Sciatic nerve (tissue), 2 donors: ENCODE results near the gene SEPTIN12. TPM values are rescaled to one million over a fixed set of nuclear protein-coding genes. Genes with fewer than 3 reads are reported as not detected.

Experiments
- ATAC-seq: fragments of 200-7000 bp; cut with Tn5 transposase; one replicate; pipeline ENCODE4 v1.9.1; 2020; ENCODE audit warnings: mild to moderate bottlenecking, moderate library complexity
- DNase-seq: peaks from one replicate; pipeline ENCODE4 v3.0.0-alpha.2; 2020; ENCODE audit warnings: low spot score
- intact Hi-C: fragments of 100-400 bp; cut with DNase I; formaldehyde crosslinking; loops from one replicate; pipeline ENCODE4 v1.14.2; 2022
- total RNA-seq: library from RNA; stranded (reverse); fragmentation: NEBNext Ultra II Directional; extraction: Animal tissue kit (Norgen Biotek cat#: 25700); gene quantifications from one replicate; pipeline ENCODE4 v1.2.1, GENCODE V29; 2021
- donor health status: DM: no; HTN: no; CAD: no.
- donor health status: DM: no; HTN: no; CAD: no.

Gene SEPTIN12
- total RNA-seq, 1 donor from 2014 or later, result not detected

DNA sequence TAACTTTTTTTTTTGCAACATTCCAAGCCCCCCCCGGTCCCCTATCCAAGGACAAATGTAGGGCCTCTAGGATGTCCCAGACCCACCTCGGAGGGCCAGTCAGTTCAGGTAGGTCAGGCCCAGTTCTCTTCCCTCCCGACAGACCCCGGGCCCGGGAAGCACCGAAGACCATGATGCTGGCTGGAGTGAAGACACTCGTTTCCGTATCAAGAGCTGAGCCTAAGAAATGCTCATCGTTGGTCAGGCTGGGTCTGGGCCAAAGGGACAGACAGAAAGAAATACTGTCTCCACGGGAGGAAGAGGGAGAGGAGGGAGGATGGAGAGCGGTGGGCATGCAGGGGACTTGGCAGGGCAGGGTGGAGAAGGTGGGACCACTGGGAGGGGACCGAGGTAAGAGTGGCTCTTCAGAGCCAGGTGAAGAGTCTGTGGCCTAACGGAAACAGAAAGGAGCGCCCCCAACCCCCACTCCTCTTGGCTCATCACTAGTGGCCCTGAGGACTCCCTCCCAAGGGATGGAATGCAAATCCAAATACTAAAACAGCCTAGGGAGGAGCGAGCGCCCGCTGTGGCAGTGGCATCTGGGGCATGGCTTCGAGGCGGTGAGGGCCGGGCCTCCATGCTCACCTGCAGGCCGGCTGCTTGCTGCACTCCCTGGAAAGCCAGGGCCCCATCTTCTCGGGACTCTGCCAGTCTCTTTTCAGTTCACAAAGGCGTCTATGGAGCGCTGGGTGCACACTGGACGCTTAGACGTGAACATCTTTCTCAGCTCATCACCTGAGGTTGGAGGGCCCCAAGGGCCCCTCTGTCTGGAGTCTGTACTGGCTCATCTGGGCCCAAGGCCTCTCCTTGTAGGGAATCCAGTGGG lies 16.0 kb upstream of the SEPTIN12 start:
- ATAC-seq (no peak), DNase-seq (no peak)
- intact Hi-C loops, result no loop called here

DNA sequence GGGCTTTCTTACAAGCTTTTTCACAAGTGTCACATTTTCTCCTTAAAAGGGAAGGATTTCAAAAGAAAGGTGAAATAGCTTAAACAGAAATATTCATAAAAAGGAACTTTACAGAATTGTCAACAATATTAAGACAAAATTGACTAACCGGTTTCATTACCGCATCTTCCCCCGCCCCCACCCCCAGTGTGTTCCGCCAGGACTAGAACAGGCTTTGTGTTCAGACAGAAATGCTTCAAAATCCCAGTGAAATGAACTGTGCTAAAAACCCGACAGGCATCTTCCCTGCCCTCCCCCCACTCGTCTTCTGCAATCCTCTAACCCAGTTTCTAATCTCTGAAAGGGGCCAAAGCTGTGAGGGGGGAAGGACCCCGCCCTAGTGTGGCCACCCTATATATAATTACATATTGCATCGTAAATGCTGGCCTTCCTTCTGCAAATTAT lies 15.3 kb upstream of the SEPTIN12 start:
- ATAC-seq (no peak), DNase-seq (no peak)
- intact Hi-C loops, result no loop called here

DNA sequence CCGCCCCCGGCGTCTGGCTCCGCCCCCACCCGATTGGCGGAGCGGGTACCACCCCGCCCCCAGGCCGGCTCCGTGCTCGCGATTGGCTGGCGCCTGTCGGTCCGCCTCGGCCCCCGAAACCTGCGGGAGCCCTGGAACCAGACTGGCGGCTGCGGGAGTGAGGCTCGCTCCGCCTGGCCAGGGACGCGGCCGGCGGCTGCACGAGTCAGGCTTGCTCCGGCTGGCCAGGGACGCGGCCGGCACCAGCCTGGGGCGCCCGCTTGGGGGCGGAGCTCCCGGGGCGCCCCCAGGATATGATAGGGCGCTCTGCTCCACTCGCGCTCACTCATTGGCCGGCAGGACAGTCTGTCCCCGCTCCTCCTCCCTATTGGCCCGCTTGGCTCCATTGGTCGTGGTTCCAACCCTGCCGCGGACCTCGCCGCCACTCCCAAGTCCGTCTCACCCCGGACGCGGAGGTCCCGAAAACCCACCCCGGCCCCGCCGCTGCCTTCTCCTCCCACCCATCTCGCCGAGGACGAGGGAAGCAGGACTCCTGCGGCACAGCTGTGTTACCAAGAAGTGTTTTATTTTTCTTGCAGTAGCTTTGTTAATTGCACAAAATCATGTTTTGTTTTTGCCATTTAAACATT lies 14.6 kb upstream of the SEPTIN12 start:
- ATAC-seq (peak; percentile 97), DNase-seq (peak; percentile 95)
- intact Hi-C loops, result no loop called here

DNA sequence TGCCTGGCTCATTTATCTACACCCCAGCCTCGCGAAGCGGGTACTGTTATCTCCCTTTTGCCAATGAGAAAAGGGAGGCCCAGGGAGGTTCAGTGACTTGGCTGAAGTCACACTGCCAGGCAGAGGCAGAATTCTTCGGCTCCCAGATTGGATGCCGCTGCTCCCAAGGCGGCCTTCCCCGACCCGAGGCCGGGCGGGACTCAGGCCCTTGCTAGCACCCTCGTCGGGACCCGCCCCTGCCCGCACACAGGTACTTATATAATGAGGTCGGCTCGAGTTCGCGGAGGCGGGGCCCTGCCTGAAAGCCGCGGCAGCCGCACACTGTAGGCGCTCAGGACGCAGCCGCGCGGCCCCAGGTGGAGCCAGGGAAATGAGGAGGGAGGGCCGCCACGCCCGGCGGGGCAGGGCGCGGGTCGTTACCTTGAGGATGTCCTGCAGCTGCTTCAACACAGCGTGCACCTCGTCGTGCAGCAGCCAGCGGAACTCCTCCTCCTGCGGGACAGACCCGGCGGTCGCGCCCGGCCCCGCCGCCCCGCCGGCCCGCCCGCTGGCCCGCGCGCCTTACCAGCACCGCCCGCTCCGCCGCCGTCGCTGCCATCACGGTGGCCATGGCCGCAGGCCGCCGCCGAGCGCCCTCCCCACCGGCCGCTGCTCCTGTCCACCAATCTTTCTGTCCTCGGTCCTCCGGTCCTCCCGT lies 14.0 kb upstream of the SEPTIN12 start, which contains the start of gene ROGDI:
Gene ROGDI (minus strand): TSS at position 672 of the 697 bp plus-strand sequence. CDS start 62 bp downstream, at position 610.
- intact Hi-C loops, result no loop called here
- DNase-seq, result peak; percentile 80
- ATAC-seq, result peak; percentile 56

DNA sequence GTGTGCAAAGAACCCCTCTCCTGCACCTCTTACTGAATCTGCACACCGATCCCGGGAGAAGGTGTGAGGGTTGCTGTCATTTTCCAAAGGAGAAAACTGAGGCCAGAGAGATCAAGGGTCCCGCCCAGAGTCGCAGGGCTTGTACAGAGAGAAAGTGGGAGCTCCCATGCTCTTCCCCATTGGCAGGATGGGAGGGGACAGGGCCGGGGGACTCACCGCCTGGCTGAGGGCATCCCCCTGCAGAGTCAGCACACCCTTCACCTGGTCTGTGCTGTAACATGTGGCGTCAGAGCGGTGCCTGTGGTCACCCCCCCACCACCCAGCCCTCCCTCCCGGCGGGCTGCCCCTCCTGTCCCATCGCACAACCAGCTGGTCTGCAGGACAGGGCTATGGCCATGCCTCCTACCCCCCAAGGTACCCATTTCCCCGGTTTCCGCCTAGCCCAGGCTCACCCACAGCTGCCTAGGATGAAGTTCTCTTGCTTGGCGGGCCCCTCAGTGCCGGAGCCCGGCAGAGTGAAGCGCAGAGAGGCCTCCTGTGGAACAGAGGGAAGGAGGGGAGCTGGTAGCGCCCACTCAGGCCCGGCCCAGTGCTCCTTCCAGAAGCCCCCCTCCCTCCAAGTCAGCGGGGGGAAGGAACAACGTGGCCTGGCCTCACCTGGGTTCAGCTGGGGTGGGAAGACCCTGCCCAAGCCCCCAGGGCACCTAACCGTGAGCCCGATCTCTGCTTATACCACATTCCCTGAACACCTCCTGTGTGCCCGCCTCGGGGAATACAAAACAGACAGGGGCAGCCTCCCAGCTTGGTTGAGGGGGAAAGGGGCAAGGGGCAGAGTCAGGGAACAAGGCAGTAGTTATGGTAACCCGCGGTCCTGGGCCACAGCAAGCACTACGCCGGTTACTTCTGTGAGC lies 13.2 kb upstream of the SEPTIN12 start:
- intact Hi-C loops, result no loop called here
- ATAC-seq, result no peak
- DNase-seq, result no peak

DNA sequence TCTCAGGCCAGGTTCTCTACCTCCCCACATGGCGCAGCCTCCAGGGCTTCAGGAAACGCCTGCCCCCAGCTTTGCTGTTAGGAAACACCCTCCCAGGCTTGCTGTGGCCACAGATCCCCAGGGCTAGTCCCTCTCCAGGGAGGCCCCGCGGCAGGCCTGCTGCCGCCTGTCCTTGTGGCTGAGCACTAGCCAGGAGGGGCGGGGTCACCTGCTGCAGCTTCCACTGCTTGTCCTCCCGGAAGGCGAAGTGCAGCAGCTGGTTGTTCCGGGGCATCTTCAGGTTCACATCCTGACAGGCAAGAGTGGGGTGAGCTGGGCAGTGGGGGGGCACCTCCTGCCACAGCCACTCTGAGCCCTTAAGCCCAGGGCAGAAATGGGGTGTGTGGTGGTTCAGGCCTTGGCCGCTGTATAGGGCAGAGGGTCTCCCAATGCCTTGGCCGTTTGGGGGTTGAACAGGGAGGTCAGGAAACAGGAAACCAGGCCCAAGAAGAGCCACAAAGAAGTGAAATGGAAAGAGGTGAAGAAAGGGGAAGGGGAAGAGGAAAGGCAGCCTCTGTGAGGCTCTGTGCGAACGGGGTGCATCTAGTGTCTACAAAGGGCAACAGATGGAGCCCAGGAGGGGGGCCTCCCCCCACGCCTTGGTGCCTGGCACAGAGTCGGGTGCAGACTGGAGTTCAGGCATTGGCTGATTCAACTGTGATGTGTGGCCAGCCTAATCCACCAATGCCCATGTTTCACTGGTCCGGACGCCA lies 12.3 kb upstream of the SEPTIN12 start:
- ATAC-seq (no peak), DNase-seq (no peak)
- intact Hi-C loops, result no loop called here

DNA sequence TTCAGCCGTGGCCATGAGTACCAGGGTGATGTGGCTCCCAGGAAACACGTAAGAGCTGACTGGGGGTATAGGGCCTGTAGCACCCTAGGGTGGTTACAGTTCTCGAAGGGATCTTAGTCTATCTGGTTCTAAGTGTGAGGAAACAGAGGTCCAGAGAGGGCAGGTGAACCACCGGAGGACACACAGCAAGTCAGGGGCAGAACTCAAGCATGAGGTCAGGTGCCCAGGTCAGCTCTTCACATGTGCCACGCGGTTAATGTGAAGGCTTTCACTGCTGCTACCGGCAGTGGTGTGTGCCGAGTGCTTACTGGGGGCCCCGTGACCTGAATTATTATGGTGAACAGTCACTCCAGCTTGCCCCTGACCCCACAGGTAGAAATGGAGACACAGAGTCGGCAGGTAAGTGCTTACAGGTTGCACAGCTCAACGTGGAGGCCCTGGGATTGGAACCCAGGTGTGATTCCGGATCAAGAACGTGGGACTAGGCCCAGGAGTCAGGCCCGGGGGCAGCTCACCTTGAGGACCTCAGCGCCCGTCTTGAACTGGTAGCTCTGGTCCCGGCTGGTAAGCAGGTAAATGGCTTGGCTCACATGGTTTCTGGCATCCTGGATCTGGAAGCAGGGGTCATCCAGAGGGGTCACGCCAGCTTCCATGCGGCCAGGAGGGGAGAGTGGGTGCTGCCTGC lies 11.2 kb upstream of the SEPTIN12 start:
- intact Hi-C loops, result no loop called here

DNA sequence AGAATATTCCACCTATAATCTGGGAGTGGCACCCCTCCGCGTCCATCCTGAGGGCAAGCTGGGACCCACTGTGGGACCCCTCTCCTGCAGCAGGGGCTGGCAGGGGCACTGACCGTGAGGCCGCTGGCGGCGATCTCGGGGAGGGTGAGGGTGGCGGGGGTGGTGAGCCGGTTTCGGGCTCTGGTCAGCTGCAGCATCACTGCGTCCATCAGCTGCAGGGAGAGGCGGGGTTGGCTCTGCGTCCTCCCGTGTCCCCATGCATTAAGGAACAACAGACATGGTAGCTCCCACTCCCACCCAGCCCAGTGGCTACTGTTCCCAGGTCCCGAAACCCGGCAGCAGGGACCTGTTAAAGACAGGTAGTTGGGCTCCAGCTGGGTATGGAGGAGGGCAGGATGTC lies 10.3 kb upstream of the SEPTIN12 start:
- no peak for ATAC-seq
- DNase-seq, result no peak
- intact Hi-C loops, result no loop called here

More for the DNA sequence above, 11.2 kb upstream of the SEPTIN12 start:
- DNase-seq (no peak), ATAC-seq (no peak)

DNA sequence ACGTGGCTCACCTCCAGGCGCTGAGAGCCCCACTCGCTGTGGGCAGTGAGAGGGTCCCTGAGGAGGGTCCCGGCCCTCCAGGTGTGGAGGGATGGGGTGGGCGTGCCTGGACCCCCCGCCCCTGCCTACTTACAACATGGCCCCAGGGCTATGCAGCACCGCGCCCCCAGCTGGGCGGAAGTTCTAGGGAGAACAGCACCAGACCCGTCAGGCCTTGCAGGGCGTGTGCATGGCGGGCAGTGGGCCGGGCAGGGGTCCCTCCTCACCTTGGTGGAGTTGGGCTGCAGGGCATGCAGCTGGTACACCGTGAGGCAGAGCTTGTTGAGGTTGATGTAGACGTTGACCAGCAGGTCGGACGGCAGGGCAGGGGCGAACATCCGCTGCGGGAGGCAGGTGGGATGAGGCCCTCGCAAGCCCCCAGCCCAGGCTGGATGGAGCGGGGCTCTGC lies 9.7 kb upstream of the SEPTIN12 start:
- DNase-seq (no peak), ATAC-seq (no peak)
- intact Hi-C loops, result no loop called here

DNA sequence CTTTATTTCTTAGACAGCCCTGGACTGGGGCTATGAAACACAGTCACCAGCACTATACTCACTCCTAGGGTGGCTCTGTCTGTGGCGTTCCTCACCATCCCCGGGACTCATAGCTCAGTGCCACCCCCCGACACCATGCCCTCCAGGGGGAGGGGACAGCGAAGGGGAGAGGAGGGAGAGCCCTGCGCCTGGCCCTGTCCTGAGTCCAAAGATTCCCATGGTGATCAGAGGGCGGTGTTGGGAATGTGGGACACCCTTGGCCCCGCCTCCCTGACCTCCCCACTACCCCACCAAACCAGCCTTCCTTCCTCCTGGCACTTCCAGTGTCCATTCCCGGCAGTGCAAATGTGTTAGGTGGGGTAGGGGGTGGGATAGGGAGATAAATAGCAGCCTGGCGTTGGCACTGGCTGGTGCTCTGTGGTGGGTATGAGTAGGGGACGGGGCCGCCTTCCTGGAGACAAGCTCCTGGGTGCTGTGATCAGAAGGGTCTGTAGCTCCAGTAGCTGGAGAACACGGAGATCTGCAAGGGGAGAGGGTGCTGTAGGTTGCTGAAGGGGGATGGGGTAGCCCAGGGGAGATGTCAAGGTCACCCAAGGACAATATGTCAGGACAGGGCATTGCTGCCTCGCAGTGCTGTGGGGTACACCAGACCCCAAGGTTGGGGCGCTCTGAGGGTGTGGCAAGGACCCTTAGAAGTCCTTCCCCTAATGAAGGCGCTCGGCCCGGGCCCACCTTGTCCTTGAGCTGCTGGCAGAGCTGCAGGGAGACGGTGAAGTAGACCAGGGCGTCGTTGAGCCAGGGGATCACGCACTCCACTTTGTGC lies 9.0 kb upstream of the SEPTIN12 start:
- intact Hi-C loops, result no loop called here
- ATAC-seq (no peak), DNase-seq (no peak)

DNA sequence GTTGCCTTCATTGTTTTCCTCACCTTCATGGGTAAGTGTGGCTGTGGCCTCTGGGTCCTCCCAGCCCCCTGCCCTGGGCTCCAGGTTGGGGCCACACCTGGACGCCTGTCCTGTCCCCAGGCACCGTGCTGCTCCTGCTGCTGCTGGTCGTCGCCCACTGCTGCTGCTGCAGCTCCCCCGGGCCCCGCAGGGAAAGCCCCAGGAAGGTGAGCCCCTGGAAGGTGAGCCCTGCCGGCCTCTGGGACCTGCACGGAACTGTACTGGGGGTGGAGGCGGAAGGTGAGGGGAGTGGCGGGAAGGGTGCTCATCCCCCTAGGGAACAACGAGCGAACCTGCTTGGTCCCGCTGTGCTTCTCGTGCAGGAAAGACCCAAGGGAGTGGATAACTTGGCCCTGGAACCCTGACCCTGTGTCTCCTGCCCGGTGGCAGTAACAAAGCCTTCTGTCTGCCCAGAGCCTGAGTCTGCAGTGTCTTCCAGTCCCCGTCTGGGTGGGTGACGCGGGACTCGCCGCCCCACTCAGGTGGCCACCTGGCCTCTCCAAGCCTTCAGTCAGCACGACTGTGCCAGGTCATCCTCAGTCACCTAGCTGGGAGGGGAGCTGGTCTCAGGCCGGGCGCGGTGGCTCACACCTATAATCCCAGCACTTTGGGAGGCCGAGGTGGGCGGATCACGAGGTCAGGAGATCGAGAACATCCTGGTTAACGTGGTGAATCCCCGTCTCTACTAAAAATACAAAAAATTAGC lies 7.9 kb upstream of the SEPTIN12 start:
- DNase-seq (no peak), ATAC-seq (no peak)
- intact Hi-C loops, result no loop called here

DNA sequence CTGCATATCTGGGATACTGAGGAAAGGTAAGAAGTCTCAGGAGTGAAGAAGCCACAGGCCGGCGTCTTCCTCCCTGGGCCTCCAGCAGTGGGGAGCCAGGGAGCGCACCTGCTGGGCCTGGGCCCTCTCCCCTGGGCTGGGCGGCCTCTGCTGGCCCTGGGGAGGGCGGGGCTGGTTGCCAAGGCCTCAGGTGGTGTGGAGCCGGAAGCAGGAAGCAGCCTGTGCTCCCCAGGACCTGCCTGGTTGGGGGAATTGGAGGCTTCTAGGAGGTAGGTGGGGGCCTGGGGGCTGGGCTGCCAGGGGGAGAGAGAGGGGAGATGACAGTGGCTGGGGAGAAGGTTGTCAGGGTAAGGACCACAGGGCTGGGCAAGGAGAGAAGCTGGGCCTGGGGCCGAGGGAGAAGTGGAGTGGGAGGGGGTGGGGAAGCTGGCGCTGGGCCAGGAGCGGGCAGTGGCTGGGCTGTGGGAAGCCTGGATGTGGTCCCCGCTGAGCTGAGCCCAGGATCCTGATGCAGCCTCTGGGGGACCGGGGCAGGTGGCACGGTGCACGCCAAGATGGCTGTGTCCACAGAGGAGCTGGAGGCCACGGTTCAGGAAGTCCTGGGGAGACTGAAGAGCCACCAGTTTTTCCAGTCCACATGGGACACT lies 7.2 kb upstream of the SEPTIN12 start, which contains the start of gene SMIM22:
Gene SMIM22 (plus strand): TSS at position 189 of the 647 bp plus-strand sequence. CDS start 366 bp downstream, at position 555.
- DNase-seq (no peak), ATAC-seq (no peak)
- intact Hi-C loops, result no loop called here

DNA sequence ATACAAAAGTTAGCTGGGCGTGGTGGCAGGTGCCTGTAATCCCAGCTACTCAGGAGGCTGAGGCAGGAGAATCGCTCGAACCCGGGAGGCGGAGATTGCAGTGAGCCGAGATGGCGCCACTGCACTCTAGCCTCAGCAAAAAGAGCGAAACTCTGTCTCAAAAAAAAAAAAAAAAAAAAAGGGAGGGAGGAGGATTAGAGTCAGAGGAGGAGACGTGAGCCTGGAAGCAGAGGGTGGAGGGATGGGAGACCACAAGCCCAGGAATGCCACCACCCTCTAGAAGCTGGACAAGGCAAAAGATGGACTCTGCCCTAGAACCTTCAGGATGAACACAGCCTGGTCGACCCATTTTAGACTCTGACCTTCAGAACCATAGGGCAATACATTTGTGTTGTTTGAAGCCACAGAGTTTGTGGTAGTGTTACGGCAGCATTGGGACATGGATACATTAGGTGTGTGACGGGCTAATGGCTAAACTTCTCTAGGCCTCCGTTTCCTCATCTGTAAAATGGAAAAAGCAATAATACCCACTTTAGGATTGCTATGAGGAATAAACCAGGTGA lies 4.9 kb upstream of the SEPTIN12 start:
- intact Hi-C loops, result no loop called here
- no peak for DNase-seq
- no peak for ATAC-seq

DNA sequence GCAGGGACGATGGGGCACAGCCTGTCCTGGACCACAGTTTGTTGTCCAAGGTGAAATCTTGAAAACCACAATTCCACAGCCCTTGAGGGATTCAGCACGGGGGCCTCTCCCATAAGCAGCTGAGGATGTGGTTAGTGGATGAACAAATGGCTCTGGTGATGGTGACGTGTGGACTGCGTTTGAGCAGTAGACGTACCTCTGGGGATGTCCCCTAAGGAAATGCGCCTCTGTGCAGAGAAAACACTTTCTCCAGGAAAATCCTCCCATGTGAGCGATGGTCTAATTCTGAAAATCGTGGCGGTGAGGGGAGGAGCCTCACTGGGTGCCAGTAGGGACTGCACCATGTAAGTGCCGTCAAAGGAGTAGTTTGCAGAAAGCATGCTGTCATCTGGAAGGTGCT lies 2.7 kb upstream of the SEPTIN12 start:
- ATAC-seq (no peak), DNase-seq (no peak)
- intact Hi-C loops, result no loop called here

DNA sequence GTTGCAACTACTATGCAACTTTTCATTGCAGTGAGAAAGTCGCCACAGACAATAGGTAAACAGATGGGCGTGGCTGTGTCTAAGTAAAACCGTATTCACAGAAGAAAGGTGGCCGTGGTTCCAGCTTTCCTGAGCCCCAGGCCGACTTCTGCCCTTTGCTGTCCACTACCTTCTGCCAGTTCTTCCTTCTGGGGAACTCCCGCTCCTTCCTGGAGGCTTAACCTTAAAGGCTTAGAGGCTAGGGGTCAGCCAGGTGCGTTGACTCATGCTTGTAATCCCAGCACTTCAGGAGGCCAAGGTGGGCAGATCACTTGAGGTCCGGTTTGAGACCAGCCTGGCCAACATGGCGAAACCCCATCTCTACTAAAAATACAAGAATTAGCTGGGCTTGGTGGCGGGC lies 2.1 kb upstream of the SEPTIN12 start:
- DNase-seq, result no peak
- intact Hi-C loops, result no loop called here
- no peak for ATAC-seq
